ENCODE measurements around the gene USP17L20.
"Not testable (repeated sequence)": the region's sequence is repeated elsewhere in the genome, so short reads cannot be mapped to it uniquely, and the experiment has no call there.

Gene USP17L20, protein sequence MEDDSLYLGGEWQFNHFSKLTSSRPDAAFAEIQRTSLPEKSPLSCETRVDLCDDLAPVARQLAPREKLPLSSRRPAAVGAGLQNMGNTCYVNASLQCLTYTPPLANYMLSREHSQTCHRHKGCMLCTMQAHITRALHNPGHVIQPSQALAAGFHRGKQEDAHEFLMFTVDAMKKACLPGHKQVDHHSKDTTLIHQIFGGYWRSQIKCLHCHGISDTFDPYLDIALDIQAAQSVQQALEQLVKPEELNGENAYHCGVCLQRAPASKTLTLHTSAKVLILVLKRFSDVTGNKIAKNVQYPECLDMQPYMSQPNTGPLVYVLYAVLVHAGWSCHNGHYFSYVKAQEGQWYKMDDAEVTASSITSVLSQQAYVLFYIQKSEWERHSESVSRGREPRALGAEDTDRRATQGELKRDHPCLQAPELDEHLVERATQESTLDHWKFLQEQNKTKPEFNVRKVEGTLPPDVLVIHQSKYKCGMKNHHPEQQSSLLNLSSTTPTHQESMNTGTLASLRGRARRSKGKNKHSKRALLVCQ

DNA sequence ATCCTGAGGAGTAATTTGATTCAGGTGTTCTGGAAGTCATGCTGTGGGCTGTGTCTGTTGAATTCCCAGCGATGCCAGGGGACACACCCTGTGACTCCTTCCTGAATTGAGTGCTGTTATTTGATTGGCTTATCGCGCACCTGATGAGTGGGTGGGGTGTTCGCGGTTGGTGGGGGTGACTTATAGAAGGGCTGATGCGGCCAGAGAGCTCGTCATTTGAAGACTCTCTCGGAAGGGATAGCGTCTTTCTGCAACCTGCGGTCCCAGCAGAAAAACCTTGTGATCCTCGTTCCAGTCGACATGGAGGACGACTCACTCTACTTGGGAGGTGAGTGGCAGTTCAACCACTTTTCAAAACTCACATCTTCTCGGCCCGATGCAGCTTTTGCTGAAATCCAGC lies at the start of gene USP17L20:
USP17L20 (plus strand) TSS at position 301 of the 400 bp plus-strand sequence; CDS start at position 301, 0 bp downstream.
- H3K9me3 Mint-ChIP-seq; H3K4me1 Mint-ChIP-seq (ENCODE audit: low read depth); H3K27me3 Mint-ChIP-seq (ENCODE audit: low read depth); H3K4me3 Mint-ChIP-seq; H3K27ac Mint-ChIP-seq; H3K36me3 Mint-ChIP-seq (ENCODE audit: low read depth): not testable (repeated sequence)

DNA sequence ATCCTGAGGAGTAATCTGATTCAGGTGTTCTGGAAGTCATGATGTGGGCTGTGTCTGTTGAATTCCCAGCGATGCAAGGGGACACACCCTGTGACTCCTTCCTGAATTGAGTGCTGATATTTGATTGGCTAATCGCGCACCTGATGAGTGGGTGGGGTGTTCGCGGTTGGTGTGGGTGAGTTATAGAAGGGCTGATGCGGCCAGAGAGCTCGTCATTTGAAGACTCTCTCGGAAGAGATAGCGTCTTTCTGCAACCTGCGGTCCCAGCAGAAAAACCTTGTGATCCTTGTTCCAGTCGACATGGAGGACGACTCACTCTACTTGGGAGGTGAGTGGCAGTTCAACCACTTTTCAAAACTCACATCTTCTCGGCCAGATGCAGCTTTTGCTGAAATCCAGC lies 47.6 kb upstream of the USP17L20 start, which contains the start of gene USP17L10:
USP17L10 (plus strand) TSS at position 301 of the 400 bp plus-strand sequence; CDS start at position 301, 0 bp downstream.
- not testable (repeated sequence) for H3K4me3 Mint-ChIP-seq; H3K4me1 Mint-ChIP-seq (ENCODE audit: low read depth); H3K36me3 Mint-ChIP-seq (ENCODE audit: low read depth); H3K27me3 Mint-ChIP-seq (ENCODE audit: low read depth); H3K27ac Mint-ChIP-seq; H3K9me3 Mint-ChIP-seq

DNA sequence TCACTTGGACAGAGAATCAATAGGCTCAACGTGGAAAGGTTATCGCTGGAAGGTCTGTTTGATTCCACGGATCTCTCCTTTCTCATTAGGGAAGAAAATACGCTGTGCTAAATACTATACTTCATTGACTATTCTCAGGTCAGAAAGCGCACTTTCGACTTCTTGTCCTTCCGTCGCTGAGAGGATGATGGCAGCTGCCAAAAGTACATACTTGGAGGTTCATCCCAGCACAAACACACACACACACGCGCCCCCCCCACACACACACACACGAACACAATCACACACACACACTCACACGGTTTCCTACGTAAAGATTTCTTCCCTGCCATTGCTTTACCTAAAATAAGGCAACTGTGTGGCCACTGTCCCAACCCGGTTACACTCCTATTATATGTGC lies 43.2 kb upstream of the USP17L20 start:
- not testable (repeated sequence) for H3K4me1 Mint-ChIP-seq (ENCODE audit: low read depth); H3K27ac Mint-ChIP-seq; H3K36me3 Mint-ChIP-seq (ENCODE audit: low read depth); H3K4me3 Mint-ChIP-seq; H3K27me3 Mint-ChIP-seq (ENCODE audit: low read depth); H3K9me3 Mint-ChIP-seq

DNA sequence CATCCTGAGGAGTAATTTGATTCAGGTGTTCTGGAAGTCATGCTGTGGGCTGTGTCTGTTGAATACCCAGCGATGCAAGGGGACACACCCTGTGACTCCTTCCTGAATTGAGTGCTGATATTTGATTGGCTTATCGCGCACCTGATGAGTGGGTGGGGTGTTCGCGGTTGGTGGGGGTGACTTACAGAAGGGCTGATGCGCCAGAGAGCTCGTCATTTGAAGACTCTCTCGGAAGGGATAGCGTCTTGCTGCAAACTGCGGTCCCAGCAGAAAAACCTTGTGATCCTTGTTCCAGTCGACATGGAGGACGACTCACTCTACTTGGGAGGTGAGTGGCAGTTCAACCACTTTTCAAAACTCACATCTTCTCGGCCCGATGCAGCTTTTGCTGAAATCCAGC lies 42.8 kb upstream of the USP17L20 start, which contains the start of gene USP17L11:
USP17L11 (plus strand) TSS at position 301 of the 400 bp plus-strand sequence; CDS start at position 301, 0 bp downstream.
- H3K36me3 Mint-ChIP-seq (ENCODE audit: low read depth); H3K9me3 Mint-ChIP-seq; H3K27me3 Mint-ChIP-seq (ENCODE audit: low read depth); H3K27ac Mint-ChIP-seq; H3K4me1 Mint-ChIP-seq (ENCODE audit: low read depth); H3K4me3 Mint-ChIP-seq: not testable (repeated sequence)

DNA sequence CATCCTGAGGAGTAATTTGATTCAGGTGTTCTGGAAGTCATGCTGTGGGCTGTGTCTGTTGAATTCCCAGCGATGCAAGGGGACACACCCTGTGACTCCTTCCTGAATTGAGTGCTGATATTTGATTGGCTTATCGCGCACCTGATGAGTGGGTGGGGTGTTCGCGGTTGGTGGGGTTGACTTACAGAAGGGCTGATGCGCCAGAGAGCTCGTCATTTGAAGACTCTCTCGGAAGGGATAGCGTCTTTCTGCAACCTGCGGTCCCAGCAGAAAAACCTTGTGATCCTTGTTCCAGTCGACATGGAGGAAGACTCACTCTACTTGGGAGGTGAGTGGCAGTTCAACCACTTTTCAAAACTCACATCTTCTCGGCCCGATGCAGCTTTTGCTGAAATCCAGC lies 38.1 kb upstream of the USP17L20 start, which contains the start of gene USP17L12:
USP17L12 (plus strand) TSS at position 301 of the 400 bp plus-strand sequence; CDS start at position 301, 0 bp downstream.
- not testable (repeated sequence) for H3K27ac Mint-ChIP-seq; H3K4me3 Mint-ChIP-seq; H3K27me3 Mint-ChIP-seq (ENCODE audit: low read depth); H3K4me1 Mint-ChIP-seq (ENCODE audit: low read depth); H3K9me3 Mint-ChIP-seq; H3K36me3 Mint-ChIP-seq (ENCODE audit: low read depth)

DNA sequence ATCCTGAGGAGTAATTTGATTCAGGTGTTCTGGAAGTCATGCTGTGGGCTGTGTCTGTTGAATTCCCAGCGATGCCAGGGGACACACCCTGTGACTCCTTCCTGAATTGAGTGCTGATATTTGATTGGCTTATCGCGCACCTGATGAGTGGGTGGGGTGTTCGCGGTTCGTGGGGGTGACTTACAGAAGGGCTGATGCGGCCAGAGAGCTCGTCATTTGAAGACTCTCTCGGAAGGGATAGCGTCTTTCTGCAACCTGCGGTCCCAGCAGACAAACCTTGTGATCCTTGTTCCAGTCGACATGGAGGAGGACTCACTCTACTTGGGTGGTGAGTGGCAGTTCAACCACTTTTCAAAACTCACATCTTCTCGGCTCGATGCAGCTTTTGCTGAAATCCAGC lies 33.3 kb upstream of the USP17L20 start, which contains the start of gene USP17L13:
USP17L13 (plus strand) TSS at position 301 of the 400 bp plus-strand sequence; CDS start at position 301, 0 bp downstream.
- not testable (repeated sequence) for H3K27ac Mint-ChIP-seq; H3K9me3 Mint-ChIP-seq; H3K4me3 Mint-ChIP-seq; H3K36me3 Mint-ChIP-seq (ENCODE audit: low read depth); H3K27me3 Mint-ChIP-seq (ENCODE audit: low read depth); H3K4me1 Mint-ChIP-seq (ENCODE audit: low read depth)

DNA sequence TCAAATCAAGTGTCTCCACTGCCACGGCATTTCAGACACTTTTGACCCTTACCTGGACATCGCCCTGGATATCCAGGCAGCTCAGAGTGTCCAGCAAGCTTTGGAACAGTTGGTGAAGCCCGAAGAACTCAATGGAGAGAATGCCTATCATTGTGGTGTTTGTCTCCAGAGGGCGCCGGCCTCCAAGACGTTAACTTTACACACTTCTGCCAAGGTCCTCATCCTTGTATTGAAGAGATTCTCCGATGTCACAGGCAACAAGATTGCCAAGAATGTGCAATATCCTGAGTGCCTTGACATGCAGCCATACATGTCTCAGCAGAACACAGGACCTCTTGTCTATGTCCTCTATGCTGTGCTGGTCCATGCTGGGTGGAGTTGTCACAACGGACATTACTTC lies 27.7 kb upstream of the USP17L20 start:
- not testable (repeated sequence) for H3K4me1 Mint-ChIP-seq (ENCODE audit: low read depth); H3K27ac Mint-ChIP-seq; H3K9me3 Mint-ChIP-seq; H3K27me3 Mint-ChIP-seq (ENCODE audit: low read depth); H3K4me3 Mint-ChIP-seq; H3K36me3 Mint-ChIP-seq (ENCODE audit: low read depth)

DNA sequence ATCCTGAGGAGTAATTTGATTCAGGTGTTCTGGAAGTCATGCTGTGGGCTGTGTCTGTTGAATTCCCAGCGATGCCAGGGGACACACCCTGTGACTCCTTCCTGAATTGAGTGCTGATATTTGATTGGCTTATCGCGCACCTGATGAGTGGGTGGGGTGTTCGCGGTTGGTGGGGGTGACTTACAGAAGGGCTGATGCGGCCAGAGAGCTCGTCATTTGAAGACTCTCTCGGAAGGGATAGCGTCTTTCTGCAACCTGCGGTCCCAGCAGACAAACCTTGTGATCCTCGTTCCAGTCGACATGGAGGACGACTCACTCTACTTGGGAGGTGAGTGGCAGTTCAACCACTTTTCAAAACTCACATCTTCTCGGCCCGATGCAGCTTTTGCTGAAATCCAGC lies 23.8 kb upstream of the USP17L20 start, which contains the start of gene USP17L15:
USP17L15 (plus strand) TSS at position 301 of the 400 bp plus-strand sequence; CDS start at position 301, 0 bp downstream.
- H3K9me3 Mint-ChIP-seq; H3K27me3 Mint-ChIP-seq (ENCODE audit: low read depth); H3K4me3 Mint-ChIP-seq; H3K36me3 Mint-ChIP-seq (ENCODE audit: low read depth); H3K27ac Mint-ChIP-seq; H3K4me1 Mint-ChIP-seq (ENCODE audit: low read depth): not testable (repeated sequence)

DNA sequence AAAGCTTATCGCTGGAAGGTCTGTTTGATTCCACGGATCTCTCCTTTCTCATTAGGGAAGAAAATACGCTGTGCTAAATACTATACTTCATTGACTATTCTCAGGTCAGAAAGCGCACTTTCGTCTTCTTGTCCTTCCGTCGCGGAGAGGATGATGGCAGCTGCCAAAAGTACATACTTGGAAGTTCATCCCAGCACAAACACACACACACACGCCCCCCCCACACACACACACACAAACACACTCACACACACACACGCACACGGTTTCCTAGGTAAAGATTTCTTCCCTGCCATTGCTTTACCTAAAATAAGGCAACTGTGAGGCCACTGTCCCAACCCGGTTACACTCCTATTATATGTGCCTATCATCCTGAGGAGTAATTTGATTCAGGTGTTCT lies 19.5 kb upstream of the USP17L20 start:
- not testable (repeated sequence) for H3K27ac Mint-ChIP-seq; H3K27me3 Mint-ChIP-seq (ENCODE audit: low read depth); H3K4me1 Mint-ChIP-seq (ENCODE audit: low read depth); H3K36me3 Mint-ChIP-seq (ENCODE audit: low read depth); H3K4me3 Mint-ChIP-seq; H3K9me3 Mint-ChIP-seq

DNA sequence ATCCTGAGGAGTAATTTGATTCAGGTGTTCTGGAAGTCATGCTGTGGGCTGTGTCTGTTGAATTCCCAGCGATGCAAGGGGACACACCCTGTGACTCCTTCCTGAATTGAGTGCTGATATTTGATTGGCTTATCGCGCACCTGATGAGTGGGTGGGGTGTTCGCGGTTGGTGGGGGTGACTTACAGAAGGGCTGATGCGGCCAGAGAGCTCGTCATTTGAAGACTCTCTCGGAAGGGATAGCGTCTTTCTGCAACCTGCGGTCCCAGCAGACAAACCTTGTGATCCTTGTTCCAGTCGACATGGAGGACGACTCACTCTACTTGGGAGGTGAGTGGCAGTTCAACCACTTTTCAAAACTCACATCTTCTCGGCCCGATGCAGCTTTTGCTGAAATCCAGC lies 14.3 kb upstream of the USP17L20 start, which contains the start of gene USP17L17:
USP17L17 (plus strand) TSS at position 301 of the 400 bp plus-strand sequence; CDS start at position 301, 0 bp downstream.
- not testable (repeated sequence) for H3K4me1 Mint-ChIP-seq (ENCODE audit: low read depth); H3K27ac Mint-ChIP-seq; H3K9me3 Mint-ChIP-seq; H3K36me3 Mint-ChIP-seq (ENCODE audit: low read depth); H3K27me3 Mint-ChIP-seq (ENCODE audit: low read depth); H3K4me3 Mint-ChIP-seq

DNA sequence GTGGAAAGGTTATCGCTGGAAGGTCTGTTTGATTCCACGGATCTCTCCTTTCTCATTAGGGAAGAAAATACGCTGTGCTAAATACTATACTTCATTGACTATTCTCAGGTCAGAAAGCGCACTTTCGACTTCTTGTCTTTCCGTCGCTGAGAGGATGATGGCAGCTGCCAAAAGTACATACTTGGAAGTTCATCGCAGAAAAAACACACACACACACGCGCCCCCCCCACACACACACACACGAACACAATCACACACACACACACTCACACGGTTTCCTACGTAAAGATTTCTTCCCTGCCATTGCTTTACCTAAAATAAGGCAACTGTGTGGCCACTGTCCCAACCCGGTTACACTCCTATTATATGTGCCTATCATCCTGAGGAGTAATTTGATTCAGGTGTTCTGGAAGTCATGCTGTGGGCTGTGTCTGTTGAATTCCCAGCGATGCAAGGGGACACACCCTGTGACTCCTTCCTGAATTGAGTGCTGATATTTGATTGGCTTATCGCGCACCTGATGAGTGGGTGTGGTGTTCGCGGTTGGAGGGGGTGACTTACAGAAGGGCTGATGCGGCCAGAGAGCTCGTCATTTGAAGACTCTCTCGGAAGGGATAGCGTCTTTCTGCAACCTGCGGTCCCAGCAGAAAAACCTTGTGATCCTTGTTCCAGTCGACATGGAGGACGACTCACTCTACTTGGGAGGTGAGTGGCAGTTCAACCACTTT lies 9.8 kb upstream of the USP17L20 start, which contains the start of gene USP17L18:
USP17L18 (plus strand) TSS at position 678 of the 728 bp plus-strand sequence; CDS start at position 678, 0 bp downstream.
- not testable (repeated sequence) for H3K9me3 Mint-ChIP-seq; H3K4me1 Mint-ChIP-seq (ENCODE audit: low read depth); H3K27ac Mint-ChIP-seq; H3K27me3 Mint-ChIP-seq (ENCODE audit: low read depth); H3K4me3 Mint-ChIP-seq; H3K36me3 Mint-ChIP-seq (ENCODE audit: low read depth)

DNA sequence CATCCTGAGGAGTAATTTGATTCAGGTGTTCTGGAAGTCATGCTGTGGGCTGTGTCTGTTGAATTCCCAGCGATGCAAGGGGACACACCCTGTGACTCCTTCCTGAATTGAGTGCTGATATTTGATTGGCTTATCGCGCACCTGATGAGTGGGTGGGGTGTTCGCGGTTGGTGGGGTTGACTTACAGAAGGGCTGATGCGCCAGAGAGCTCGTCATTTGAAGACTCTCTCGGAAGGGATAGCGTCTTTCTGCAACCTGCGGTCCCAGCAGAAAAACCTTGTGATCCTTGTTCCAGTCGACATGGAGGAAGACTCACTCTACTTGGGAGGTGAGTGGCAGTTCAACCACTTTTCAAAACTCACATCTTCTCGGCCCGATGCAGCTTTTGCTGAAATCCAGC lies 4.8 kb upstream of the USP17L20 start, which contains the start of gene USP17L19:
USP17L19 (plus strand) TSS at position 301 of the 400 bp plus-strand sequence; CDS start at position 301, 0 bp downstream.
- H3K4me1 Mint-ChIP-seq (ENCODE audit: low read depth); H3K27me3 Mint-ChIP-seq (ENCODE audit: low read depth); H3K27ac Mint-ChIP-seq; H3K4me3 Mint-ChIP-seq; H3K36me3 Mint-ChIP-seq (ENCODE audit: low read depth); H3K9me3 Mint-ChIP-seq: not testable (repeated sequence)

DNA sequence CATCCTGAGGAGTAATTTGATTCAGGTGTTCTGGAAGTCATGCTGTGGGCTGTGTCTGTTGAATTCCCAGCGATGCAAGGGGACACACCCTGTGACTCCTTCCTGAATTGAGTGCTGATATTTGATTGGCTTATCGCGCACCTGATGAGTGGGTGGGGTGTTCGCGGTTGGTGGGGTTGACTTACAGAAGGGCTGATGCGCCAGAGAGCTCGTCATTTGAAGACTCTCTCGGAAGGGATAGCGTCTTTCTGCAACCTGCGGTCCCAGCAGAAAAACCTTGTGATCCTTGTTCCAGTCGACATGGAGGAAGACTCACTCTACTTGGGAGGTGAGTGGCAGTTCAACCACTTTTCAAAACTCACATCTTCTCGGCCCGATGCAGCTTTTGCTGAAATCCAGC lies 4.6 kb downstream of the USP17L20 start, which contains the start of gene USP17L21:
USP17L21 (plus strand) TSS at position 301 of the 400 bp plus-strand sequence; CDS start at position 301, 0 bp downstream.
- not testable (repeated sequence) for H3K36me3 Mint-ChIP-seq (ENCODE audit: low read depth); H3K27me3 Mint-ChIP-seq (ENCODE audit: low read depth); H3K27ac Mint-ChIP-seq; H3K9me3 Mint-ChIP-seq; H3K4me3 Mint-ChIP-seq; H3K4me1 Mint-ChIP-seq (ENCODE audit: low read depth)

DNA sequence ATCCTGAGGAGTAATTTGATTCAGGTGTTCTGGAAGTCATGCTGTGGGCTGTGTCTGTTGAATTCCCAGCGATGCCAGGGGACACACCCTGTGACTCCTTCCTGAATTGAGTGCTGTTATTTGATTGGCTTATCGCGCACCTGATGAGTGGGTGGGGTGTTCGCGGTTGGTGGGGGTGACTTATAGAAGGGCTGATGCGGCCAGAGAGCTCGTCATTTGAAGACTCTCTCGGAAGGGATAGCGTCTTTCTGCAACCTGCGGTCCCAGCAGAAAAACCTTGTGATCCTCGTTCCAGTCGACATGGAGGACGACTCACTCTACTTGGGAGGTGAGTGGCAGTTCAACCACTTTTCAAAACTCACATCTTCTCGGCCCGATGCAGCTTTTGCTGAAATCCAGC lies 9.4 kb downstream of the USP17L20 start, which contains the start of gene USP17L22:
USP17L22 (plus strand) TSS at position 301 of the 400 bp plus-strand sequence; CDS start at position 301, 0 bp downstream.
- not testable (repeated sequence) for H3K4me3 Mint-ChIP-seq; H3K36me3 Mint-ChIP-seq (ENCODE audit: low read depth); H3K9me3 Mint-ChIP-seq; H3K27me3 Mint-ChIP-seq (ENCODE audit: low read depth); H3K27ac Mint-ChIP-seq; H3K4me1 Mint-ChIP-seq (ENCODE audit: low read depth)
